Activated CD8-positive, alpha-beta memory T cell treated with anti-CD3 and anti-CD28 coated beads, Interleukin-2, amount 50 U/mL, for 1 hour (primary cell): ENCODE results near the gene SH3RF1.
"Not testable (repeated sequence)": the region's sequence is repeated elsewhere in the genome, so short reads cannot be mapped to it uniquely, and the experiment has no call there.

Source experiments
- DNase-seq: peaks from one replicate; pipeline ENCODE4 v3.0.0-alpha.2; 2020; ENCODE audit errors: extremely low read depth

SH3RF1 gene

DNA sequence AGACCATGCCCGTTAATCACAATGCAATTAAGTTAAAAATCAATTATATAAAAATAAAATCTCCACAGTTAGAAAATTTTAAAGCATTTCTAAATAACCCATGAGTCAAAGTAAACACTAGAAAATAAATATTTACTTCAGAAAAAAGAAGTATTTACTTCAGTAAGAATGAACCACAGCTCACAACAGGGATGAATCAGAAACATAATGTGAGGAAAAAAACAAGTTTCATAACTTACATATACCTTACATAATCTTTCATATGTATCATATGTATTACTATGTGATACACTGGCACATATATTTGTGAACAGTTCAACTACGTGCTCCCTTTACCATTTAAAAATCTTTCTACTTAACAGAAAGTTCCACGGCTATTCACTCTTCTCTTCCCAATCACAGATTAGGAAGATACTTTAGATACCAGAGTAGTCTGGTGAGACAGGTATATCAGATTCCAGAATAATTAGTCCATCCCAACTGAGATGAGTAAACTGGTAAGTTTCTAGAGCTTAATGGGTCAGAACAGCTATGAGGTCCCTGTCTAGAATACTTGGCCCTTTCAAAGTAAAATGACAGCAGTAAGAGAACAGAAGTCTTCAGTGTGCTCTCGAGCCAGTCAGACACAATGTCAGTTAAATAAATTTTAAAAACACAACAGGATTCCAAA, 70.3 kb downstream of the SH3RF1 start:
- no peak for DNase-seq

DNA sequence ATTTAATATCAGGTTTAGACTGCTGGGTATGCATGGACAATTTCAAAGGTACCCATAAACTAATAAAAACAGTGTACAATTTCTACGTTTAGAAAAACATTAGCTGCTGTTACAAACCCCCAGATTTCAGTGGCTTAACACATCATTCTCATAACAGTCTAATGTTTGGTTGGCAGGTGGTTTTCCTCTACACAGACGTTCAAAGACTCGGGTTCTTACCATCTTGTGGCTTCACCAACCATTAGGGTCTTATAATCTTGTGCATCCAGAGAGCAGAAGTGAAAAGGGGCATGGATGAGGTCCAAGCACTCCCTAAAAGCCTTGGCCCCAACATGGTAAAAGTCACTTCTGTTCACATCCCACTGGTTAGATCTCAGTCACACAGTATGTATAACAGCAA, 71.6 kb downstream of the SH3RF1 start:
- DNase-seq, result no peak

DNA sequence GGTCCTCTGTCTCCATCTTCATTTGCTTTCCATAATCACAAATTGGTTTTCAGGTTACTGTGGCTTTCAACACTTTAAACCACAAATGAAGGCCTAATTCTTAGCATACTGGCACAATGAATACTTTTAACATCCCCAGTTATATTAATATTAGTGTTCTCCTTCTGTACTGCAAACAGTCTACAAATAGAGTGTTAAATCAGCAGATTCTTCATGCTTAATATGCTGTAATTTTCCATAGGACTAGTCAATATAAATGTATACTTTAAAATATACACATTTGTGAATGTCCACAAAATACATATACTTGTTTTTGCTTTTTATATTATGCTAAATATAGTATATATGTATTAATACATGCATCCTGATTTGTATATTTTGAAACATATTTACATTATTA, 72.6 kb downstream of the SH3RF1 start:
- no peak for DNase-seq

DNA sequence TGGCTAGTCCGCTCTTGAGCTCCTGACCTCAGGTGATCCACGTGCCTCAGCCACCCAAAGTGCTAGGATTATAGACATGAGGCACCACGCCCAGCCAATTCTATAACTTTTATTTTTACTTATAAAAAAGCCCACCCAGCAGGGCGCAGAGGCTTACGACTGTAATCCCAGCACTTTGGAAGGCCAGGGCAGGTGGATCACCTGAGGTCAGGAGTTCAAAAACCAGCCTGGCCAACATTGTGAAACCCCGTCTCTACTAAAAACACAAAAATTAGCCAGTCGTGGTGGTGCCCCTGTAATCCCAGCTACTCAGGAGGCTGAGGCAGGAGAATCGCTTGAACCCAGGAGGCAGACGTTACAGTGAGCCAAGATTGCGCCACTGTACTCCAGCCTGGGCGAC, 73.5 kb downstream of the SH3RF1 start:
- DNase-seq, result not testable (repeated sequence)

DNA sequence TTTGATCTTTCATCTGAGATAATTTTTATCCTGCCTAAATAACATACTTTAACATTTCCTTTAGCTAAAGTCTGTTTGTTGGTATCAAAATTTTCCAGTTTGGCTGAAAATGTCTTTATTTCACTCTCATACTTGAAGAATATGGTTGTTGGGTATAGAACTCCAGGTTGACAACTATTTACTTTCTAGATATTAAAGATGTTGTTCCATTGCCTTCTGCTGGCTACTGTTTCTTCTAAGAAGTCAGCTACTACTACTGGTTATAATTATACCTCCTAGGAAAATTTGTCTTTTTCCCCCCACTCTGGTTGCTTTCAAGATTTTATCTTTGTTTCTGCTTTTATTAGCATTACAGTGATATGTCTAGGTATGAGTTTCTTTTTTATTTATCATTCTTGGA, 75.7 kb downstream of the SH3RF1 start:
- DNase-seq, result no peak

DNA sequence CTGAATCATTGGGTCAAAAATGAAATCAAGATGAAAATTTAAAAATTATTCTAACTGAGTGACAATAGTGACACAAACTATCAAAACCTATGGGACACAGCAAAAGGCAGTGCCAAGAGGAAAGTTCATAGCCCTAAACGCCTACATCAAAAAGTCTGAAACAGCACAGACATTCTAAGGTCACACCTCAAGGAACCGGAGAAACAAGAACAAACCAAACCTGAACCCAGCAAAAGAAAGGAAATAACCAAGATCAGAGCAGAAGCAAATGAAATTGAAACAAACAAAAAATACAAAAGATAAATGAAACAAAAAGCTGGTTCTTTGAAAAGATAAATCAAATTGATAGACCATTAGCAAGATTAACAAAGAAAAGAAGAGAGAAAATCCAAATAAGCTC, 80.8 kb downstream of the SH3RF1 start:
- not testable (repeated sequence) for DNase-seq

DNA sequence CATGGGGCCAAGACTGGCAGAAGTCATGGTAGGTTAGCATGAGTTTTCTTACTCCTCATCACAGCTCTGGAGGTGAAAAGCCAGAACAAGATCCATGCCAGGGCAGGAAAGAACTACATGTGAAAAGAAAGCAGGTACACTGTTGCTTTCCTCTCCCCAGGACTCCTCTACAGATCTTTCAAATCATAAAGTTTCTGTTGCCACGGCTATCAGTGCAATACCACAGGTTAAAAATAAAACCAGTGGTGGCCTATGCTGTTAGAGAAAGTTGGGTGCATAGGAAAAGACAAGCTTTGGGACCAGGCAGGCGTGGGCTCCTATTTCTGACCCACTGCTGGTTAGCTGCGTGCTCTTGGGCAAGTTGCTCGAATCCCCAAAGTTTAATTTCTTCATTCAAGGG, 81.4 kb downstream of the SH3RF1 start:
- DNase-seq, result no peak

DNA sequence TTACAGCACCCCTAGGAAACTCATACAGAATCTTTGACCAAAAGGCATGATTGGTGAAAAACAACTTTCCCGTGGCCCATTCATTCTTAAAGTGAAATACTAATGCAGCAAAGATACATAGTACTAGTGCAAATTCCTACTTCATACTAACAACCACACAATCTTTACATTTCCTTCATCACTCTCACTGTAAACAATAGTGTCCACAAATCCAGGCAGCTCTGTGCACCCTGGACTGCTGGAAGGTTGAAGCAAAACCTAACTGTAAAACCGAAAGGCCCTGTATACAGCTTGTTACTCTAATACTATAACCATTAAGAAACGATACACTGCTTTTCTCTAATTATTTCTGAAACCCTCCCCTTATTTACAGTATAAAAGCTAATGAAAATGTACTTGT, 82.6 kb downstream of the SH3RF1 start:
- no peak for DNase-seq

DNA sequence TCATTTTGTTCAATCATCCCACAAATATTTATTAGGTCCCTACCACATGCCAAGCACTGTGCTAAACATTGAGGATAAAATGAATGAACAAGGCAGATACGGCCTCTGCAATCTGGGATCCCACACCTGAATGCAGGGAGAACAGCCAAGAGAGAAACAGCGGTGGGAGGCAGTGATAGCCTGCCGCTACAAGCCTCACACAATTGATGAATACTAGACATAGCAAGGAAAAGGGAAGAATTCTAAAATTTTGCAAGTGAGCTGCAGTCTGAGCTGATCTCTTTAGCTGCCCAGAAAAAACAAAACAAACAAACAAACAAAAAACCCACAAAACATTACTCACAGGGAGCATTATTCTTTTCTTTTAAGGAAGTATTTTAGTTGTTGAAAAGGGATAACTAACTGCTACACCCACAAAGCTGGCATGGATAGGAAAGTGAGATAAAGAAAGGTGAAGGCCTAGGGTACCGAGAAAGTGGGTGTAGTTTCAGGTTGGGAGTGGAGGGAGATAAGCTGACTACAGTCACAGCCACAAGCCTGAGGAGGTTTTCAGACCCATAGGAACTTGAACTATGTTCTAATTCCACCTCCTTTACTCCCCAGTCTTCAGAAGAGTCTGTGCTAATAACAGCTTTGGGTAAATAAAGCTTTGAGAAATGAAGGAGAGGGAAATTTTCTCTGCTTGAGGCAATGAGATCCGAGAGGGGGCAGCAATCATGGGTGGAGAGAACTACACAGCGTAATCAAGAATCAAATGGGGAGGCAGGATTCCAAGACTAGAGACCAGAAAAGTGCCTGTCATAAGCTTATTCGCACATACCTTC, 85.4 kb downstream of the SH3RF1 start:
- no peak for DNase-seq

DNA sequence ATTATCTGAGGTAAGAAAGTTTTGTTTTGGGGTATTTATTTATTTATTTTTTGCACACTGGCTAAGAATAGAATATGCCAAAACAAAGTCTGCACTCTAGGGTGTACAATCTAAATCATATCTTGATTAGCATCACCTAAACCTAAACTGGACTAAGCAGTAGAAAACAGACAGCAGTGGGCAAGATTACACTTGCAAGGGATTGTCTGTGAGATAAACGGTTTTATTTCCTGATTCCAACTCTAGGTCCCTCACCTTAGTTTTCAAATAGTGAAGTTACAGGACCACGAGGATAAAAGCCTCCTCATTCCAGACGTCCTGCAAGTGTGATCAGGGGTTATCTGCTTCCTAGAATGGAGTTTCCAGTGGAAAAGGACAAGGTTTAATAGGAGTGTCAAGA, 86.1 kb downstream of the SH3RF1 start:
- DNase-seq, result no peak

DNA sequence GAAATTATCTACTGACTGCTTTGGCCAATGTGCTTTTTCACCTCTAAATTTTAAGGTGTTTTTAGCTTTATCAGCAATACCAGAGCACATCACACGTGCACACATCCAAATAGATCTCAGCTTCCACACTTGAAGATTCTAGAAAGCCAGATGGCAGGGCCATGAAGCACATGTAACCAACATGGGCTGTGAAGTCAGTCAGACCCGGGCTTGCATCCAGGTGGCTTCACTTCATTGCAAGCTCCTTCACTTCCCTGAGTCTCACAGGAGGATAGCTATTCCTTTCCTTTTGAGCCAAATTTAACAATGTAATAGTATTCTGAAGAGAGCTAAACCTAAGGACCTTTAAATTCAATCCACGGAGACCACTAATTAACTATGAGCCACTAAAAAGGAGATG, 86.5 kb downstream of the SH3RF1 start:
- no peak for DNase-seq

DNA sequence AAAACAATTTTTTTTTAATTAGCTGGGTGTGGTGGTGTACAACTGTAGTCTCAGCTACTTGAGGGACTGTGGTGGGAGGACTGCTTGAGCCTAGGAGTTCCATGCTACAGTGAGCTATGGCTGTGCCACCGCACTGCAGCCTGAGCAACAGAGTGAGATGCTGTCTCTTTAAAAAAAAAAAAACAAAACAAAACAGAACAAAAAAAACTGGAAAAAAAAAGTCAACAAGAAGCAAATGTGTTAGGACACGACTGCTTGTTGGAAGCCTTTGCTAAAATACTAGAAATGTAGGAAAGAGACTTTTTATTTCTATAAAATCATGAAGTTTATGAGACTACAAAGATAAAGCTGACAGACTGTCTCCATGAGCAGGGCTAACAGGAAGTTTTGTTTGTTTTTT, 87.2 kb downstream of the SH3RF1 start:
- DNase-seq, result no peak

DNA sequence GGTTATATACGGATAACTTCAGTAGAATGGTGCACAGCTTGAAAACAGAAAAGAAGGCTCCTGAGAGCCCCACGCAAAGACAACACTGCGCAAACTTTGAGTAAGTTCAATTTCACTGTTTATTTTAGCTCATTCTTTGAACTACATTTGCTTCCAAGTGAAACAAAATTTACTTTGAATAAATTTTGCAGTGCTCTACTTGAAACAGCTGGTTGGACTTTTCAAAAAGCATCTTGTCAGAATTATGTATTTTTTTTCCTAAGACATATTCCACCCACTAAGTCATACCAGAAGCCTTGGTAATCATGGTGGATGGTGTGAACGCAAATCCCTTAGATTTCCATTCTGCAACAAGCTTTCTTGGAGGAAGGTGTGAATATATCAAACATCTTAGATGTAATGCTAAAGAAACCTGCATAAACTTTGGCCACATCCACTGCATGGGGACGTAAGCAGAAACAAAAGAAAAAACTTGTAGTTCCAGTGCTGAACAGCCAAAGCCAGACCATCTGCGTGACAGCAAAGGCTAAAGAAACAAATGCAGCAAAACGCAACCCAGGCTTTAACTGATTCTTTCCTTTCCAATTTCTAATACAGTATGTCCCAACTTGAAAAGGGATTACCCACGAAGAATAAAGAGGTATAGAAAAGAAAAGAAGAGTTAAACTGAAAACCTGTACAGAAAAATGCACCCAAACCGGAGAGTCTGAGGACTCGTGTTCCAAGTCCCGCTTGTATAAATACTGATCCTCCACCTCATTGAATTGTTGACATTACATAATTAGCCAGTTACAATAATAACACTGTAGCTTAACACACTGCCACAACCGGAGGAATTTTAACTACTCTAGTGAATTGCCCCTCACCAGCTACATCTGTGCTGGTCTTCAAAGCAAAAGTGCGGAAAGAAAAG, 90.9 kb downstream of the SH3RF1 start:
- no peak for DNase-seq

DNA sequence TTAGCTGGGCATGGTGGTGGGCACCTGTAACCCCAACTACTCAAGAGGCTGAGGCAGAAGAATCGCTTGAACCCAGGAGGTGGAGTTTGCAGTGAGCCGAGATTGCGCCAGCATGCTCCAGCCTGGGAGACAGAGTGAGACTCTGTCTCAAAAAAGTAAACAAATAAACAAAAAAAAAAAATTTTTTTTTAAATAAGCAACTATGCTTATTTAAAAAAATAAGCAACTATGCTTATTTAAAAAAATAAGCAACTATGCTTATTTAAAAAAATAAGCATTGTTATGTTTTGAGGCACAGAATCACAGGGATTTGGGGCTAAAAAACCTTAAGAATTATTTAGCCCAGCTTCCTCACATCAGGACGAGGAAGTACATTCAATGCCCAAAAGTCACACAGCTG, 92.7 kb downstream of the SH3RF1 start:
- DNase-seq, result not testable (repeated sequence)

DNA sequence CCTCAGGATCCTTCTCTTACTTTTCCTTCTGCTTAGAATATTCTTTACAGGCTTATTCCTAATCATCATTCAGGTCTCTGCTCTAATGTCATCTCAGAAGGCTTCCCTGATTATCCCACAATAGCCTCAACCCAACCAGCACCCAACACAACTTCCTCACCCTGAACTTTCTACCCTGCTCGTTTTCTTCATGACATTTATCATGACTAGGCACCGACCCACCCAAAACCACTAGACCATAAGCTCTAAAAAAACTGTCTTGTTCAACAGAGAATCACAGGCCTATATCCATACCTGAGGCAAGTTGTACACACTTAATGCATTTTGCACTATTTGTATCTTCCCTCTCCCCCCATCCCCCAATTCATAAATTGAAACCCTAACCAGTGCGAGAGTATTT, 95.3 kb downstream of the SH3RF1 start:
- no peak for DNase-seq

DNA sequence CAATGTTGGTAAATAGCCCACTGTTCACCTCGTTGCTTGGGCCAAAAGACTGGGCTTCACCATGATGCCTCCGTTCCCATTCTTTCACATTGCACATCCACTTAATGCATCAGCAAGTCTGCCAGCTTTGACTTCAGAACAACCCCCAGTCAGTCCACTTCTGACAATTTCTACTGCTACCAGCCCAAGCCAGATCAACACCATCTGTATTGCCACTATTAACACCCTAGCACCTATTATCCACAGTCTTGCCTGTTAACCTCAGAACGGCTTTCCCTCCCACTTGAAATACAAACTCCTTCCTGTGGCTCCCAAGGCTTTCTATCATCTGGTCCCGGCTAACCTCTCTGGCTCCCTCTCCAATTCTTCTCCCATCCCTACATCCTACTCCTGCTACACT, 95.7 kb downstream of the SH3RF1 start:
- no peak for DNase-seq

DNA sequence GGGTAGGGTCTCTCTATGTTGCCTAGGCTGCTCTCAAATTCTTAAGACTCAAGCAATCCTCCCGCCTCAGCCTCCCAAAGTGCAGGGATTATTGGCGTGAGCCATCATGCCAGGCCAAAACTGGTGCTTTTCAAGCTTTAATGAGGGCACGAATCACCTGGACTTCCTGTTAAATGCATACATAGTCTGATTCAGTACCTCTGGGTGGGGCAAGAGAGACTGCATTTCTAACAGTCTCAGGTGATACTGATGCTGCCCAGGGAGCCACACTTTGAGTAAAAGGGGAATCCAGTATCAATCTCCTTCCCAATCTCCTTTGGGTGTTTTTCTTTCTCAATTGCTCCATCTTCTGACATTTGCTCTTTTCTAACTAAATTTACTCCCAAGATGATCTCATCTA, 96.5 kb downstream of the SH3RF1 start:
- no peak for DNase-seq

DNA sequence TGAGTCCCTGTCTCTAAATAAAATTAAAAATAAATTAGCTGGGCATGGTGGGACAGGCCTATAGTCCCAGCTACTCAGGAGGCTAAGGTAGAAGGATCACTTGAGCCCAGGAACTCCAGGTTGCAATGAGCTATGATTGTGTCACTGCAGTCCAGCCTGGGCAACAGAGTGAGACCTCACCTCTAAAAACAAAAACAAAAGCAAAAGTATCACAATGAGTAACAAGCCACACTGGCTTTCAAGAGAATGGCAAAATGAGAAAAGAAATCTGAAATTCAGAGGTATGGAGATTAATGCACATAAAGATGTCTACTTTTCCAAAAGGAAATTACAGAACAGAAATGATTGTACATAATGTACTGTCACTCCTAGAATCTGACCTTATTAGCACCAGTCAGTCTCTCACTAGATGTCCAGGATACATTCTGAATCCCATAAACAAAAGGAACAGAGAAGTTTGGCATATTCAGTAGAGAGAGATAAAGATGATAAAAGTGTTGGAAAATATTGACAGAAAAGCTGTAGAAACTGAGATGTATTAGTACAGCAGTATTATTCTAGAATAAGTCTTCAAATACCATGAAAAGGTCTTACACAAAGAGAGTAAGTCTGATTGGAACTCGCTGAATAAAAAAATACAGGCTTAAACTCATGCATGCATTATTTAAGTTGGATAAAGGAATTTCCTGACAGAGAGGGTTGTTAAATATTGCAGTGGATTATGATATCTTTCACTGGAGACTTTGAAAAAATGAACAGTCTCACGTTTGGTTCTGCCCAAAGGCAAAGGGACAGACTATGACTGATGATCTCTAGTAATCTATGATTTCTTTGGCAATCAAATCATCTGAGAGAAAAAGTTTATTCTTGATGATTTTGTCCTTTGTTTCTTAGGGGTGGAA, 102.5 kb downstream of the SH3RF1 start:
- DNase-seq, result no peak

DNA sequence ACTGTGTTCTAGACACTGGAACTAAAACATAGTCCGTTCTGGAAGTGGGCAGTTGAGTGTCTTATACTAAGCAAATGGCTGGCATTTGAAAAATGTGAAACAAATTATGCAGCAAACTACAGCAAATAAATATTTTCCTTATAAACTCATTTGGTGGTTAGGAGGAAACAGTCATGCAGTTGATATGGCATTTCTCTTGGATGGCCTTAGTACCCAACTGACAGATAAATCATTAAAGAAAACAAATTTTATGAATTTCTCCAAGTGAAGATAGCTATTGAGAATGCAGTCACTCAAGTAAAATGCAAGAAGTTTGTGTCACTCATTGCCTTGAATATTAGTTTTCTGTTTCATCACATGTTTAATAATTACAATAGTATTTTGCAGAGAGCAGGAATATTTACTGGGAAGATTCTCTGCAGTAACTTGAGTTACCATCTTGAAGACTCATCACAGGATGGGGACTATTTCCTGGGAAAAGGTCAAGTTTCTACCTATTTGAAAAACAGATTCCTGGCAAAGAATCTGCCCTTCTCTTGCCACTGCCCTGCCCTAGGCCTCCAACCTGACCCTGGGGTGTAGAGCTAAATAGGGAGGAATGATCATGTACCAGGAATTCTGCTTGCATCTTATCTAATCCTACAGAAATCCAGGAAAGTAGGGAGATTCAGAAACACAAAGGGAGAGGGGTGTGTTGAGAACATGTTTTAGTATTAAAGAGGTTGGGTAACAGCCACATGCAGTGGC, 105.9 kb downstream of the SH3RF1 start:
- no peak for DNase-seq

DNA sequence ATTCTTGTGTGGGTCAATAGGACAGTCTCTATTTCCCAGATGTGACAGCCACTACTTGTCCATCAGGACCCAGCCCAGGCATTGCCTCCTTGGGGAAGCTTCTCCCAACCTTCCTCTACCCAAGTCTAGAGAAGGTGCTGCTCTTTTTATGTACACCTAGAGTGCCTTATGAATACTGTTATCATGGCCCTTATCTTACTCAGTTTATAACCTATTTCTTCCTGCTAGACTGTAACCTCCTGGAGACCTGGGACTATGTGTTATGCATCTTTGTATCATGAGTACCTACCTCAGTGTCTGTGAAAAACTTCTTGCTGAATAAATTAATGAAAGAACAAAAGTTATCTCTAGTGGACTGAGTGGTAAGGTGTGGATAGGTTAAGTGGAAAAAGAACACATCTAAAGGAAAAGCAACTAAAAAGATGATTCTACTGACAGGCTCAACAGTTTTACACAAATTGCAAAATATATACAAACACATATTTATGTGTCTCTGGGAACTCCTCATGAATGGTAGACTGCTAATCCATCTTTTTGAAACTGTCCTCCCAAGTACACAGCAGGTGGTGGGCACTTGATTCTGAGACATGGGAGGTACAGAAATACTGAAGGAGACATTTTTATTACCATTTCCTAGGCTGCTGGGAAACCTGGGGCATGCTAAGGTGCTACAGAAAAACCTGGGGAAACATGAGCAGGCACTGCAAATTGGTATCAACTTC, 106.6 kb downstream of the SH3RF1 start:
- no peak for DNase-seq
